Measurements from ENCODE around the gene CHIA.

DNA sequence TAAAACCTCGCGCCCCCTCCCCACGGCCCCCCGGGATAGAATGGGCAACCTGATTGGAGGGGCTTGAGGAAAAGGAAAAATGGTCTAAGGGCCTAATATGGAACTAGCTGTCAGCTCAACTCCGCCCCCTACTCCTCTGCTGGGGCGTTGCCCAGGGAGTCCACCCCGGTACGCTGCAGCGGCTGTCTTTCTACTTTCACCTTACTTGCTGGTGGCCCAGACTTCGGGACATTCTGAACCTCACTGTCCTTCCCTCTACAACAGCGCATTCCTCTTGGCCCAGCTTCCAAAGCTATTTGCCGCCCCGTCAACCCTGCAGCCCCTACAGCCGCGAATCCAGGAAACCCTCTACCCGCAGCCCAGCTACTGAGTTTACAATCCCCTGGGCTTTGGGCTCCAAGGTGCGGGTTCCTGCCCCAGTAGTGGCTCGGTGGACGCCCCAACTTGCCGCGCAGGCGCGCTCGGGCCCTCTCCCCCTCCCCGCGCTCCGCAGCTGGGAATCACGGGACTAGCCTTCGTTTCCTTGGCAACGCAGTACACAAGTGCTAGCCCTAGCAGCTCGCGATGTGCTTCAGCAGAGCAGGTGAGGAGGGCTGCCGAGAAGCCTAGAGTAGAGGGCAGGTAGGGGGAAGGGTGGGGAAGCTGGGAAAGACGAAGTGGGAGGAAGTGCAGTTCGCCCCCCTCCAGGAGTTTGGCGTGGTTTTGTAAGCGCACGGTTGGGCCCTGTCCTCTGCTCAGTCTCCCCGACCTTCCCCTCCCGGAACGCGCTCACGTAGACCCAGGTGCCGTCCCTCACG, 55.6 kb downstream of the CHIA start:
- peak; percentile 67 for TF ChIP-seq NRF1 (IDR thresholded peaks at IDR 0.05; ENCODE audit: low read depth, low read length)
- TF ChIP-seq TAF1 (IDR thresholded peaks at IDR 0.05; ENCODE audit: borderline replicate concordance, low read depth, low read length) = no peak
- TF ChIP-seq EZH2phosphoT487 (IDR thresholded peaks at IDR 0.05; ENCODE audit: borderline replicate concordance, low read depth) = no peak
- TF ChIP-seq, protein P1, sequence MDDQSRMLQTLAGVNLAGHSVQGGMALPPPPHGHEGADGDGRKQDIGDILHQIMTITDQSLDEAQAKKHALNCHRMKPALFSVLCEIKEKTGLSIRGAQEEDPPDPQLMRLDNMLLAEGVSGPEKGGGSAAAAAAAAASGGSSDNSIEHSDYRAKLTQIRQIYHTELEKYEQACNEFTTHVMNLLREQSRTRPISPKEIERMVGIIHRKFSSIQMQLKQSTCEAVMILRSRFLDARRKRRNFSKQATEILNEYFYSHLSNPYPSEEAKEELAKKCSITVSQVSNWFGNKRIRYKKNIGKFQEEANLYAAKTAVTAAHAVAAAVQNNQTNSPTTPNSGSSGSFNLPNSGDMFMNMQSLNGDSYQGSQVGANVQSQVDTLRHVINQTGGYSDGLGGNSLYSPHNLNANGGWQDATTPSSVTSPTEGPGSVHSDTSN (IDR thresholded peaks at IDR 0.05) = no peak
- no peak for TF ChIP-seq MAX (IDR thresholded peaks at IDR 0.05; ENCODE audit: low read depth)
- TF ChIP-seq RXRA (IDR thresholded peaks at IDR 0.05; ENCODE audit: borderline replicate concordance, low read depth) = no peak
- no peak for TF ChIP-seq GATA2 (CRISPR knock-in tag; IDR thresholded peaks at IDR 0.05)
- no peak for TF ChIP-seq CTCF (IDR thresholded peaks at IDR 0.05)
- no peak for TF ChIP-seq YY1 (IDR thresholded peaks at IDR 0.05; ENCODE audit: low read depth)
- TF ChIP-seq POLR2AphosphoS5 (IDR thresholded peaks at IDR 0.05; ENCODE audit: low read depth, low read length) = peak; percentile 16; the same call in 1 of the 2 replicates
- no peak for TF ChIP-seq SIN3A (IDR thresholded peaks at IDR 0.05; ENCODE audit: borderline replicate concordance, low read depth, low read length)
- no peak for TF ChIP-seq RAD21 (IDR thresholded peaks at IDR 0.05; ENCODE audit: low read length)
- TF ChIP-seq SMC3 (IDR thresholded peaks at IDR 0.05; ENCODE audit: low read depth, low read length) = no peak

All from SK-N-SH (cell line).